DMS79 treated with DMSO at 0.1 percent for 48 hours (cell line): ENCODE results near the gene VWCE.

Experiments used
- DNase-seq: peaks from one replicate; lab custom pipeline; 2025; lab: John Stamatoyannopoulos, UW

Gene VWCE

GRCh38 chr11:61294717-61295595 is at the start of gene VWCE:
TSS of gene VWCE (minus strand) at chr11:61295316. CDS start at chr11:61295037, 279 bp downstream.
- DNase-seq, result peak; percentile 53

- no peak for DNase-seq
Observed at GRCh38 chr11:61343792-61344745, 49.0 kb upstream of the VWCE start.

- DNase-seq, result no peak
Observed at GRCh38 chr11:61342207-61342803, 47.2 kb upstream of the VWCE start.

GRCh38 chr11:61341706-61342105 is 46.6 kb upstream of the VWCE start:
- no peak for DNase-seq

- DNase-seq, result no peak
Observed at GRCh38 chr11:61340979-61341378, 45.9 kb upstream of the VWCE start.

GRCh38 chr11:61339490-61339878 is 44.4 kb upstream of the VWCE start:
- no peak for DNase-seq

GRCh38 chr11:61338783-61339489 is 43.8 kb upstream of the VWCE start:
- DNase-seq, result no peak

- DNase-seq, result no peak
Observed at GRCh38 chr11:61337706-61338470, 42.8 kb upstream of the VWCE start.

- DNase-seq, result peak; percentile 60
Observed at GRCh38 chr11:61336171-61336935, 41.2 kb upstream of the VWCE start.

GRCh38 chr11:61335355-61335710 is 40.2 kb upstream of the VWCE start:
- no peak for DNase-seq

GRCh38 chr11:61334434-61335354 is 39.6 kb upstream of the VWCE start:
- DNase-seq, result no peak

GRCh38 chr11:61333550-61334433 is 38.7 kb upstream of the VWCE start:
- peak; percentile 56 for DNase-seq

- DNase-seq, result peak; percentile 74
Observed at GRCh38 chr11:61332797-61333549, 37.9 kb upstream of the VWCE start, which contains the start of the genes DDB1 and TKFC. TSS of gene DDB1 (minus strand) at chr11:61333105. CDS start at chr11:61332968, 137 bp downstream. TSS of gene TKFC (plus strand) at chr11:61333228. CDS start at chr11:61334729, 1,501 bp downstream.

- DNase-seq, result no peak
Observed at GRCh38 chr11:61332281-61332796, 37.2 kb upstream of the VWCE start.

GRCh38 chr11:61331651-61332050 is 36.5 kb upstream of the VWCE start:
- no peak for DNase-seq

GRCh38 chr11:61329871-61330270 is 34.8 kb upstream of the VWCE start:
- DNase-seq, result no peak

GRCh38 chr11:61328351-61328750 is 33.2 kb upstream of the VWCE start:
- no peak for DNase-seq
